ENCODE data around the gene SLC27A5.

Gene SLC27A5

GRCh38 chr19:58554494-58555368 lies 42.9 kb upstream of the SLC27A5 start, which contains the start of gene CHMP2A:
Gene CHMP2A, minus strand, starts transcription at chr19:58555105. Its CDS starts 893 bp downstream, at chr19:58554212.
- DNase-seq (ENCODE audit: low spot score) = peak; percentile 97
- TF ChIP-seq, protein P1, sequence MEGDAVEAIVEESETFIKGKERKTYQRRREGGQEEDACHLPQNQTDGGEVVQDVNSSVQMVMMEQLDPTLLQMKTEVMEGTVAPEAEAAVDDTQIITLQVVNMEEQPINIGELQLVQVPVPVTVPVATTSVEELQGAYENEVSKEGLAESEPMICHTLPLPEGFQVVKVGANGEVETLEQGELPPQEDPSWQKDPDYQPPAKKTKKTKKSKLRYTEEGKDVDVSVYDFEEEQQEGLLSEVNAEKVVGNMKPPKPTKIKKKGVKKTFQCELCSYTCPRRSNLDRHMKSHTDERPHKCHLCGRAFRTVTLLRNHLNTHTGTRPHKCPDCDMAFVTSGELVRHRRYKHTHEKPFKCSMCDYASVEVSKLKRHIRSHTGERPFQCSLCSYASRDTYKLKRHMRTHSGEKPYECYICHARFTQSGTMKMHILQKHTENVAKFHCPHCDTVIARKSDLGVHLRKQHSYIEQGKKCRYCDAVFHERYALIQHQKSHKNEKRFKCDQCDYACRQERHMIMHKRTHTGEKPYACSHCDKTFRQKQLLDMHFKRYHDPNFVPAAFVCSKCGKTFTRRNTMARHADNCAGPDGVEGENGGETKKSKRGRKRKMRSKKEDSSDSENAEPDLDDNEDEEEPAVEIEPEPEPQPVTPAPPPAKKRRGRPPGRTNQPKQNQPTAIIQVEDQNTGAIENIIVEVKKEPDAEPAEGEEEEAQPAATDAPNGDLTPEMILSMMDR (conservative IDR thresholded peaks at IDR 0.05; ENCODE audit: low read depth) = no peak
- peak within 1 kb of the TSS; percentile 100 for H3K27ac ChIP-seq
- ChIA-PET POLR2A (ENCODE audit: low non-redundant PET) (interaction anchor here (1.0 to 1.7 kb wide), 3 partner anchors 11 to 41 kb away, joined by 4 to 5 read pairs (median 4); partner anchors contain the start of genes TRIM28 and ZBTB45), CTCF (interaction anchor here (0.6 to 1.3 kb wide), 2 partner anchors 35 to 36 kb away, joined by 3 to 6 read pairs; no protein-coding TSS in a partner anchor)

- CTCF ChIA-PET = interaction anchor here (1.3 kb wide), 1 partner anchor 35 kb away, joined by 6 read pairs; no protein-coding TSS in a partner anchor
- peak overlapping the region; percentile 100 for H3K27ac ChIP-seq
- POLR2A ChIA-PET (ENCODE audit: low non-redundant PET) = interaction anchor here (0.9 to 1.7 kb wide), 5 partner anchors 9 to 40 kb away, joined by 4 to 6 read pairs (median 4); partner anchors contain the start of genes TRIM28 and ZBTB45
Measured at GRCh38 chr19:58553799-58554493, 42.2 kb upstream of the SLC27A5 start.

DNA sequence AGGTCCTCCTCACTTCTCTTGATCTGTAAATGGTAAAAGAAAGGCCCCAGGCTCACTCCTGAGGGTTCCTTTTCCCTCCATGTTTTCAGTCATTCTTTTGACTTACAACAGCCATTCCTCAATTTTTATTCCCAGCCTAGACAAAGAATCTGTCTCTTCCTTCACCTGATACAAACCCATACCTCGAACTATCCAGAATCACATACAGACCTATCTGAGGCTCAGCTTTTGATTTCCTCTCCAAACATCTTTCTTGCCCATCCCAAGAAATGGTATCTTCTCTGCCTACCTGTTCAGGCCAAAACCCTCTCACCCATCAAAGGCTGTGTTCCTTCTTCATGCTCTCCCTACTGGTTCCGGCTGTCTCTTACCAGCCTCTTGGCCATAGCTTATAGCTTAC lies 40.9 kb upstream of the SLC27A5 start:
- no peak for DNase-seq (ENCODE audit: low spot score)
- TF ChIP-seq, protein P1 (conservative IDR thresholded peaks at IDR 0.05; ENCODE audit: low read depth) = no peak
- CTCF ChIA-PET = no interaction called here
- POLR2A ChIA-PET (ENCODE audit: low non-redundant PET) = interaction anchor here (0.6 to 1.5 kb wide), 3 partner anchors 8 to 20 kb away, joined by 3 to 6 read pairs (median 4); partner anchors contain the start of gene TRIM28
- peak overlapping the region; percentile 100 for H3K27ac ChIP-seq

More at GRCh38 chr19:58553799-58554493, 42.2 kb upstream of the SLC27A5 start:
- no peak for DNase-seq (ENCODE audit: low spot score)
- TF ChIP-seq, protein P1 (conservative IDR thresholded peaks at IDR 0.05; ENCODE audit: low read depth) = no peak

DNA sequence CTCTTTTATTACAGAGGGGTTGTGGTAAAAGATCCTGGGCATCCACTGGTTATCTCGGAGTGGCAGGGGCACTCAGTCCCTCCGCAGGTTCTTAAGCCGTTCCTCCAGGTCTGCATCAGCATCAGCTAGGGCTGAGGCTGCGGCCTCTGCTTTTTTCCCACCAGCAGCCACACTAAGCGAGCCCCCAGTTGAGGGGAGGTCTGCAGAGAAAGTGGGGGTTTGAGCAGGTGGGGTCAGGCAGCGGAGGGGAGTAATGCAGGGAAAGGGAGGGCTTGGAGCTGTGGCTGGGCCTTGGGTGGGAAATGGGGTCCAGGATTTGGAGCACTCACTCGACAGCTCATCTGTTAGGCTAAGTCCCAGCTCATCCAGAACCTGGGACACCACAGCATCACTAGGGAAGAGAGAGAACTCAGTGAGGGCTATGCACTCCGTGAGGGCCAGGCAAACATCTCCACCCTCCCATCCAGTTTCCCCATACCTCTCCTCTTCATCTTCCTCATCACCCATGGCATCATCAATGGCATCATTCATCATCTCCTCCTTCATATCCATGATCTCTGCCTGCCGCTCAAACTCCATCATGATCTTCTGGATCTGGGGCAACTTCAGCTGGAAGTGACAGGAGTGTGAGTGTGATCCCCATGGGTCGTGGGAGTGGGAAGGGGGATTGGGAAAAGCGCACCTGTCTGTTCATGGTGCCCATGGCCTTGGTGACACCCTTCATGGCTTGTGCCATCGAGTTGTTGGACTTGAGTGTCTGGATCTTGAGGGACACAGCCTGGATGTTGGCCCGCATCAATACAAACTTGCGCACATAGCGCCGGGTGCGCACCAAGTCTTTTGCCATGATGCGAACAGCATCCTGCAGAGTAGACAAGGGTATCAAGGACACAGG lies 40.0 kb upstream of the SLC27A5 start:
- POLR2A ChIA-PET (ENCODE audit: low non-redundant PET) = interaction anchor here (1.5 kb wide), 1 partner anchor 7 kb away, joined by 4 read pairs; no protein-coding TSS in a partner anchor
- CTCF ChIA-PET = no interaction called here
- DNase-seq (ENCODE audit: low spot score) = no peak
- peak overlapping the region; percentile 27 for H3K27ac ChIP-seq
- TF ChIP-seq, protein P1 (conservative IDR thresholded peaks at IDR 0.05; ENCODE audit: low read depth) = no peak

DNA sequence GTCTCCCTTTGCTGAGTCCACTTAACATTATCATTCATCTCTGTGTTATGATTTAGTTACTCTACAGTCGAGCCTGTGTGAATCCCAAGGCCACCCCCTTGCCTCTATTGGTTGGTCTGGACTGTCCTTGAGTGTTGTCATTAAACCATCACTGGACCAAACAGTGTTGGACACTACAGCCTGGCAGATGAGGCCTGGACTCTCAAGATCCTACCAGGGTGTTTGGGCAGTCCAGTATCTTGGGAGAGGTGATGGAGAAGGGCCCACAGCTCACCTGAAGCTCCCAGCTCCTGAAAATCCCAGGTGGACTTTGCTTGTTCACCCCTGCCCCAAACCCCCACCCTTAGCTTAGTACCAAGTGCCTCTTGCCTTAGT lies 39.3 kb upstream of the SLC27A5 start:
- peak overlapping the region; percentile 27 for H3K27ac ChIP-seq
- DNase-seq (ENCODE audit: low spot score) = no peak
- TF ChIP-seq, protein P1 (conservative IDR thresholded peaks at IDR 0.05; ENCODE audit: low read depth) = no peak
- POLR2A ChIA-PET (ENCODE audit: low non-redundant PET) = no interaction called here
- CTCF ChIA-PET = no interaction called here
